PFSK-1 (cell line): ENCODE measurements around the gene SLCO3A1.

ENCODE experiments used
- POLR2AphosphoS5 ChIP-seq: IDR thresholded peaks from 2 replicates; pipeline ENCODE4 v1.6.1; 2012; ENCODE audit warnings: low read depth, mild to moderate bottlenecking, control low read depth, low read length, moderate library complexity
- TF ChIP-seq, protein P1 (sequence below), 2 experiments: IDR thresholded peaks; 2 replicates each; pipeline versions ENCODE4 v1.6.1 to v1.8.0; 2011 to 2012; ENCODE audit warnings: low read depth in 2 of 2, low read length in 2 of 2, control low read depth in 1 of 2, inconsistent platforms in 1 of 2, mild to moderate bottlenecking in 1 of 2, moderate library complexity in 1 of 2; ENCODE audit not compliant: insufficient read depth in 1 of 2

DNA sequence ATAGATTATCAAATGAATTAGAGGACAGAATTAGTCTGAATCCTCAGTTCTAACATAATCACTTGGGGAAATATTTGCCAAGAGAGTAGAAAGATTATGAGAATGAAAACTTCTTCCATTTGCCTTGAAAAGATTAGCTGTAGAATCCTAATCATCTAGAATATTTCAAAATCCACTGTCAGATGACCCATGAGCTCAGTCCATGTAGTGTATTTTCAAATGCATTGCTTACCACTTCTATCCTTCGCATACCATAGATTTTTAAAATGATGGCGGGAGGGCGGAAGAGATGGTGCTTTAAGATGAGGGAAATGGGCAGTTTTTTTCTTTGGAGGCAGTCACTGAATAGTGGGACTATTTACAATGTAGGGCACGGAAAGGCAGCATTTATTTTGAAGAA is 136.3 kb downstream of the SLCO3A1 start:
- TF ChIP-seq, protein P1, sequence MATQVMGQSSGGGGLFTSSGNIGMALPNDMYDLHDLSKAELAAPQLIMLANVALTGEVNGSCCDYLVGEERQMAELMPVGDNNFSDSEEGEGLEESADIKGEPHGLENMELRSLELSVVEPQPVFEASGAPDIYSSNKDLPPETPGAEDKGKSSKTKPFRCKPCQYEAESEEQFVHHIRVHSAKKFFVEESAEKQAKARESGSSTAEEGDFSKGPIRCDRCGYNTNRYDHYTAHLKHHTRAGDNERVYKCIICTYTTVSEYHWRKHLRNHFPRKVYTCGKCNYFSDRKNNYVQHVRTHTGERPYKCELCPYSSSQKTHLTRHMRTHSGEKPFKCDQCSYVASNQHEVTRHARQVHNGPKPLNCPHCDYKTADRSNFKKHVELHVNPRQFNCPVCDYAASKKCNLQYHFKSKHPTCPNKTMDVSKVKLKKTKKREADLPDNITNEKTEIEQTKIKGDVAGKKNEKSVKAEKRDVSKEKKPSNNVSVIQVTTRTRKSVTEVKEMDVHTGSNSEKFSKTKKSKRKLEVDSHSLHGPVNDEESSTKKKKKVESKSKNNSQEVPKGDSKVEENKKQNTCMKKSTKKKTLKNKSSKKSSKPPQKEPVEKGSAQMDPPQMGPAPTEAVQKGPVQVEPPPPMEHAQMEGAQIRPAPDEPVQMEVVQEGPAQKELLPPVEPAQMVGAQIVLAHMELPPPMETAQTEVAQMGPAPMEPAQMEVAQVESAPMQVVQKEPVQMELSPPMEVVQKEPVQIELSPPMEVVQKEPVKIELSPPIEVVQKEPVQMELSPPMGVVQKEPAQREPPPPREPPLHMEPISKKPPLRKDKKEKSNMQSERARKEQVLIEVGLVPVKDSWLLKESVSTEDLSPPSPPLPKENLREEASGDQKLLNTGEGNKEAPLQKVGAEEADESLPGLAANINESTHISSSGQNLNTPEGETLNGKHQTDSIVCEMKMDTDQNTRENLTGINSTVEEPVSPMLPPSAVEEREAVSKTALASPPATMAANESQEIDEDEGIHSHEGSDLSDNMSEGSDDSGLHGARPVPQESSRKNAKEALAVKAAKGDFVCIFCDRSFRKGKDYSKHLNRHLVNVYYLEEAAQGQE (IDR thresholded peaks at IDR 0.05; ENCODE audit: insufficient read depth in 1 of 2, low read depth in 2 of 2, low read length in 2 of 2): no peak
- TF ChIP-seq POLR2AphosphoS5: no peak
